Kidney glomerular epithelial cell (primary cell): ENCODE measurements around the gene IPO7.

ENCODE experiments used
- DNase-seq: peaks from one replicate; lab custom pipeline; 2025; lab: John Stamatoyannopoulos, UW

Gene IPO7

GRCh38 chr11:9494316-9494715 is 109.9 kb downstream of the IPO7 start:
- no peak for DNase-seq

GRCh38 chr11:9495803-9496514 is 111.5 kb downstream of the IPO7 start:
- DNase-seq: no peak
